ENCODE measurements around the gene LTF. TPM values are rescaled to one million over a fixed set of nuclear protein-coding genes. Genes with fewer than 3 reads are reported as not detected.

The LTF gene
- total and polyA plus RNA-seq, 9 of the 15 experiments (the other 6 are each of a cell fraction or from before 2014, with no cell fraction given): 0.07 TPM; not detected in 8

- no peak for TF ChIP-seq CBX8 (IDR thresholded peaks at IDR 0.05; ENCODE audit: borderline replicate concordance, extremely low read depth, low read depth, low read length, poor library complexity, severe bottlenecking)
- TF ChIP-seq GTF2F1 (IDR thresholded peaks at IDR 0.05; ENCODE audit: low read depth, low read length): no peak
- TF ChIP-seq, protein P1, sequence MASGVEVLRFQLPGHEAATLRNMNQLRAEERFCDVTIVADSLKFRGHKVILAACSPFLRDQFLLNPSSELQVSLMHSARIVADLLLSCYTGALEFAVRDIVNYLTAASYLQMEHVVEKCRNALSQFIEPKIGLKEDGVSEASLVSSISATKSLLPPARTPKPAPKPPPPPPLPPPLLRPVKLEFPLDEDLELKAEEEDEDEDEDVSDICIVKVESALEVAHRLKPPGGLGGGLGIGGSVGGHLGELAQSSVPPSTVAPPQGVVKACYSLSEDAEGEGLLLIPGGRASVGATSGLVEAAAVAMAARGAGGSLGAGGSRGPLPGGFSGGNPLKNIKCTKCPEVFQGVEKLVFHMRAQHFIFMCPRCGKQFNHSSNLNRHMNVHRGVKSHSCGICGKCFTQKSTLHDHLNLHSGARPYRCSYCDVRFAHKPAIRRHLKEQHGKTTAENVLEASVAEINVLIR (CRISPR knock-in tag; IDR thresholded peaks at IDR 0.05): peak; percentile 35; the same call in 1 of the 2 replicates
- TF ChIP-seq CAMTA2 (CRISPR knock-in tag; conservative IDR thresholded peaks at IDR 0.05): no peak
- TF ChIP-seq SREBF1 (IDR thresholded peaks at IDR 0.05; ENCODE audit: borderline replicate concordance, low read depth, low read length): 0 out of 2 replicates have a peak, but pooled peaks have one; percentile 15
- TF ChIP-seq, protein P2, sequence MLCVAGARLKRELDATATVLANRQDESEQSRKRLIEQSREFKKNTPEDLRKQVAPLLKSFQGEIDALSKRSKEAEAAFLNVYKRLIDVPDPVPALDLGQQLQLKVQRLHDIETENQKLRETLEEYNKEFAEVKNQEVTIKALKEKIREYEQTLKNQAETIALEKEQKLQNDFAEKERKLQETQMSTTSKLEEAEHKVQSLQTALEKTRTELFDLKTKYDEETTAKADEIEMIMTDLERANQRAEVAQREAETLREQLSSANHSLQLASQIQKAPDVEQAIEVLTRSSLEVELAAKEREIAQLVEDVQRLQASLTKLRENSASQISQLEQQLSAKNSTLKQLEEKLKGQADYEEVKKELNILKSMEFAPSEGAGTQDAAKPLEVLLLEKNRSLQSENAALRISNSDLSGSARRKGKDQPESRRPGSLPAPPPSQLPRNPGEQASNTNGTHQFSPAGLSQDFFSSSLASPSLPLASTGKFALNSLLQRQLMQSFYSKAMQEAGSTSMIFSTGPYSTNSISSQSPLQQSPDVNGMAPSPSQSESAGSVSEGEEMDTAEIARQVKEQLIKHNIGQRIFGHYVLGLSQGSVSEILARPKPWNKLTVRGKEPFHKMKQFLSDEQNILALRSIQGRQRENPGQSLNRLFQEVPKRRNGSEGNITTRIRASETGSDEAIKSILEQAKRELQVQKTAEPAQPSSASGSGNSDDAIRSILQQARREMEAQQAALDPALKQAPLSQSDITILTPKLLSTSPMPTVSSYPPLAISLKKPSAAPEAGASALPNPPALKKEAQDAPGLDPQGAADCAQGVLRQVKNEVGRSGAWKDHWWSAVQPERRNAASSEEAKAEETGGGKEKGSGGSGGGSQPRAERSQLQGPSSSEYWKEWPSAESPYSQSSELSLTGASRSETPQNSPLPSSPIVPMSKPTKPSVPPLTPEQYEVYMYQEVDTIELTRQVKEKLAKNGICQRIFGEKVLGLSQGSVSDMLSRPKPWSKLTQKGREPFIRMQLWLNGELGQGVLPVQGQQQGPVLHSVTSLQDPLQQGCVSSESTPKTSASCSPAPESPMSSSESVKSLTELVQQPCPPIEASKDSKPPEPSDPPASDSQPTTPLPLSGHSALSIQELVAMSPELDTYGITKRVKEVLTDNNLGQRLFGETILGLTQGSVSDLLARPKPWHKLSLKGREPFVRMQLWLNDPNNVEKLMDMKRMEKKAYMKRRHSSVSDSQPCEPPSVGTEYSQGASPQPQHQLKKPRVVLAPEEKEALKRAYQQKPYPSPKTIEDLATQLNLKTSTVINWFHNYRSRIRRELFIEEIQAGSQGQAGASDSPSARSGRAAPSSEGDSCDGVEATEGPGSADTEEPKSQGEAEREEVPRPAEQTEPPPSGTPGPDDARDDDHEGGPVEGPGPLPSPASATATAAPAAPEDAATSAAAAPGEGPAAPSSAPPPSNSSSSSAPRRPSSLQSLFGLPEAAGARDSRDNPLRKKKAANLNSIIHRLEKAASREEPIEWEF (CRISPR knock-in tag; IDR thresholded peaks at IDR 0.05): 0 out of 2 replicates have a peak, but pooled peaks have one; percentile 51
- TF ChIP-seq POU5F1 (IDR thresholded peaks at IDR 0.05; ENCODE audit: borderline replicate concordance, low read depth, low read length, partially characterized antibody): no peak
- no peak for TF ChIP-seq ZNF586 (CRISPR knock-in tag; conservative IDR thresholded peaks at IDR 0.05)
- no peak for TF ChIP-seq ZNF217 (CRISPR knock-in tag; IDR thresholded peaks at IDR 0.05)
- no peak for TF ChIP-seq ZNF174 (CRISPR knock-in tag; IDR thresholded peaks at IDR 0.05)
- TF ChIP-seq GATA2 (CRISPR knock-in tag; IDR thresholded peaks at IDR 0.05): peak; percentile 93
- no peak for TF ChIP-seq ZBTB34 (CRISPR knock-in tag; IDR thresholded peaks at IDR 0.05)
- peak; percentile 74 for TF ChIP-seq CCNT2 (IDR thresholded peaks at IDR 0.05; ENCODE audit: borderline replicate concordance, extremely low read depth, insufficient read length, low read depth, low read length)
- TF ChIP-seq PRPF4 (IDR thresholded peaks at IDR 0.05; ENCODE audit: insufficient read depth, low read depth, low read length, poor library complexity, severe bottlenecking): no peak
- TF ChIP-seq ZBED1 (IDR thresholded peaks at IDR 0.05): no peak
- TF ChIP-seq JUND (IDR thresholded peaks at IDR 0.05; ENCODE audit: borderline replicate concordance, low read depth, low read length): peak; percentile 94
- TF ChIP-seq JUND (tag; IDR thresholded peaks at IDR 0.05; ENCODE audit: borderline replicate concordance, low read depth, low read length): peak; percentile 87; the same call in 2 of the 3 replicates
- no peak for TF ChIP-seq BRF2 (IDR thresholded peaks at IDR 0.05; ENCODE audit: borderline replicate concordance, insufficient read depth, insufficient read length)
Measured at GRCh38 chr3:46400000-46400734, 64.5 kb downstream of the LTF start (continued).

Measured in K562 (cell line).